ENCODE data around the gene LCN12.

Gene LCN12

GRCh38 chr9:136927343-136928271 lies 24.5 kb upstream of the LCN12 start:
- DNase-seq (ENCODE audit: low spot score): peak; percentile 44

GRCh38 chr9:136928591-136928990 lies 23.5 kb upstream of the LCN12 start:
- DNase-seq (ENCODE audit: low spot score): no peak

DNA sequence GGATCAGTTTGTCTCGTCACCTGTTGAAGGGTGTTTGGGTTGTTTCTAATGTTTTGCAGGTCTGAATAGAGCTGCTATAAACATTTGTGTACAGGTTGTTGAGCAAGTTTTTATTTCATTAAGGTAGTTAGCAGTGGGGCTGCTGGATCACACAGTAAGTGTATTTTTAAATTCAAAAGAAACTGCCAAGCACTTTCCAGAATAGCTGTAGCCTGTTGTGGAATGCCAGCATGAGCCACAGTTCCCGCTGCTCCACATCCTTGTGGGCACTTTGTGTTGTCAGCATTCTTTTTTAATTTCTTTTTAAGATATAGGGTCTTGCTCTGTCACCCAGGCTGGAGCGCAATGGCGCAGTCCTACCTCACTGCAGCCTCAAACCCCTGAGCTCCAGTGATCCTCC lies 22.1 kb upstream of the LCN12 start:
- no peak for DNase-seq (ENCODE audit: low spot score)

GRCh38 chr9:136931611-136932130 lies 20.4 kb upstream of the LCN12 start:
- DNase-seq (ENCODE audit: low spot score): no peak

DNA sequence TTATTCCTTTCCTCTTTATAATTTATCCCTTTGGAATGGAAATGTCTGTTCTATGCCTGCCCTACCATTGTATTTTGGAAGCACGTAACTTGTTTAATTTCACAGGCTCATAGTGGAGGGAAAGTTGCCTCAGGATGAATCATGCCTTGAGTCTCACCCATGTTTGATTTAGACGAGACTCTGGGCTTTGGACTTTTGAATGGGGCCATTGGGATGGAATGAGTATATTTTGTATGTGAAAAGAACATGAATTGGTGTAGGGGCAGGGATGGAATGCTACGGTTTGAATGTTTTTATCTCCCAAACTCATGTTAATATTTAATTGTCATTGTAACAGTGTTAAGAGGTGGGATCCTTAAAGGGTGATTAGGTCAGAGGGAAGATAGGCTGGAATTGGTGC lies 17.8 kb upstream of the LCN12 start:
- DNase-seq (ENCODE audit: low spot score): no peak

GRCh38 chr9:136935651-136936050 lies 16.4 kb upstream of the LCN12 start:
- DNase-seq (ENCODE audit: low spot score): no peak

DNA sequence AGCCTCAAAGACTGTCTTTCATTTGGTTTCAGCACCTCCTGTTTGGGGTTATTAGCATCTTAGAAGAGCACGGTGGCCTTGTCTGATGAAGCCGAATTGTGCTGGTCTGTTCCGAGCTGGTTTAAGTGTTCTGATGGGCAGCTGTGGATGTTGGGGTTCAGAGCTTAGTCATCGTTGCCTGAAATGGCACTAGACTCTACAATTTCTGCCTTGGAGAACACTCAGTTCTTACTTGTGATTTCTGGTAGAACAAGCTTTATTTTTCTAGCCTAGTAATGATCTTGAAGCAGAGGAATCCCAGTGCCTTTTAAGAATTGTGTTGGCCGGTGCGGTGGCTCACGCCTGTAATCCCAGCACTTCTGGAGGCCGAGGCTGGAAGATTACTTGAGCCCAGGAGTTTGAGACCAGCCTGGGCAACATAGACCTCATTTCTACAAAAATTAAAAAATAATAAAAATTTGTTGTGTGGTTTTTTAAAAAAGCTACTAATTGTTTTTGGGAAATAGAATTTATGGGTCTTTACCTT lies 15.4 kb upstream of the LCN12 start:
- DNase-seq (ENCODE audit: low spot score): no peak

GRCh38 chr9:136937186-136938001 lies 14.7 kb upstream of the LCN12 start:
- DNase-seq (ENCODE audit: low spot score): no peak

- no peak for DNase-seq (ENCODE audit: low spot score)
Measured at GRCh38 chr9:136939431-136939995, 12.6 kb upstream of the LCN12 start.

- peak; percentile 88 for DNase-seq (ENCODE audit: low spot score)
Measured at GRCh38 chr9:136939996-136940525, 12.0 kb upstream of the LCN12 start.

GRCh38 chr9:136940526-136941230 lies 11.4 kb upstream of the LCN12 start:
- DNase-seq (ENCODE audit: low spot score): no peak

DNA sequence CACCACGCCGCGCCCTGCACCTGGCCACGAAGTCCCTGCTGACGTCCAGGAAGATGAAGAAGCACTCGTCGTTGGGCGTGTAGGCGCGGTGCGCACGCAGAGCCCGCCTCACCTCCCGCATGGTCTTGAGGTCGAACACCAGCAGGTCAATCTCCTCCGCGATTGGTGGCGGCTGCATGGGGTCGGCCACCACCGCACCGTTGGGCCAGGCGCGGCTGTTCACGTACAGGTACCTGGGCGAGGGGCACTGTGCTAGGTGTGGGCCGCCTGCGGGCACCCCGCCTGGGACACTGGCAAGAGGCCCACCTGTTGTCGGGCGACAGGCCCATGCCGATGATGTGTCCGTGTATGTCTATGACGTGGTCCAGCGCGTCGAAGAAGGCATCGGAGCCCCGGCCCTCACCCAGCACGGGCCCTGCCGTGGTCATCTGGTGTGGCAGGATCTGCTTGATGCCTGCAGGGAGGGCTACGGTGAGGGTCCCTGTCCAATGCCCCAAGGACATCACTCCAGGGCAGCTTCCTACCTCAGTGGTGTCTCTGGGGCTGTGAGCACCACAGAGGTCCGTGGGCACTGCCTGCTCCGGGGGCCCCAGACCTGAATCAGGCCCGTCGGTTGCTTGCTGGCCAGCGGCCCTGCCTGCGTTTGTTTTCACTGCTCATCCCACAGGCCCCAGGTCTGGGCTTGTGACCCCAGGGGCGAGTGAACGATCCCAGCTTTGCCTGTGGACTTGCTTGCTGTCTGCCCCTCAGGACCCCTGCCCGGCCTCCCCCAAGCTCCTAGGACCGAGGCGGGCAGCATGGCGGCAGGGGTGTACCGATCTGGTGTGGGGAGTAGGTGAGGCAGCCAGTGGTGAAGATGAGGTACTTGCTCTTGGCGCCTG lies 10.6 kb upstream of the LCN12 start:
- DNase-seq (ENCODE audit: low spot score): no peak

DNA sequence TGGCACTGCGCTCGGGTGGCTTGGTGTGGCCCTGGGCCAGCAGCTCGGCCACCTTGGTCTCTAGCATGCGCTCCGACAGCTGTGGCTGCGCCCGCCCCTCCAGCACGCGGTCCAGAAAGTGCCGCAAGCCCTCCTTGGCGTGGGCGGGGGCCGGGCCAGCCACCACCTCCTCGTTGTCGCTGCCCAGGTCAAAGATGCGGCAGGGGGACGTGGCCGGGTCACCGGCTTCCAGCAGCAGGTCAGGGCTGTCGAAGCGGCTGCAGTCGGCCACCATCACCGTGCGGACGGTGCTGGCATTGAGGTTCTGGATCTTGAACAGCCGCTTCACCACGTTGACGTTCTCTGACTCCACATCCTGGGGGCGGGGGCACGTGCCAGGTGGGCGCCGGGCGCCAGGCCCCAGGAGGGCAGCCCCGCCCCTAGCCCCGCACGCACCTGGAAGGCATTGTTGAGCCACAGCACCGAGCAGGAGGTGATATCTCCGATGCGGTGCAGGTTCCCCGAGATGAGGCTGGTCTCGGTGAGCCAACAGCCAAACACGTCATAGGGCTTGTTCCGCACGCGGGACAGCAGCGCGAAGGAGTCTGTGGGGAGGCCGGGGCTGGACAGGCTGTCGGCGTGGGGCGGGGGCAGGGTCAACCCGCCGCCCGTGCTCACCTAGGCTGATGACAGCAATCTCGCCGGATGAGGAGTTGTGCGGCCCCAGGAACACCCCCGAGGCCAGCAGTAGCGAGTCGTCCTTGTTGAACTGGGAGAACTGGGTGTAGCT lies 9.8 kb upstream of the LCN12 start:
- no peak for DNase-seq (ENCODE audit: low spot score)

DNA sequence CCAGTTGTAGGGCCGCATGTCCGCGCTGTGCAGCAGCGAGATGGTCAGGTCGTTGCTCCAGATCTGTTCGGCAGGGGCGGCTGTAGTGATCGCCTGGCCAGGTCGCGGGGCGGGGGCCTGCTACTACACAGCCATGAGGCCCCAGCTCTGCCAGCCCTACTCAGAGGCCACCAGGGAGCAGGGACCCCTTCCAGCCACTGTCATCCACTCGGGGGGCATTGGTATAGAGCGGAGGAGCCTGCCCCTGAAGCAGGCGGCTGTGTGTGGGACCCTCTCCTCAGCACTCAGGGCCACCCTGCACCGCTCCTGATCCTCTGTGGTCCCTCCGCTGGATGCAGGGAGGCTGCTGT lies 9.2 kb upstream of the LCN12 start:
- DNase-seq (ENCODE audit: low spot score): no peak

DNA sequence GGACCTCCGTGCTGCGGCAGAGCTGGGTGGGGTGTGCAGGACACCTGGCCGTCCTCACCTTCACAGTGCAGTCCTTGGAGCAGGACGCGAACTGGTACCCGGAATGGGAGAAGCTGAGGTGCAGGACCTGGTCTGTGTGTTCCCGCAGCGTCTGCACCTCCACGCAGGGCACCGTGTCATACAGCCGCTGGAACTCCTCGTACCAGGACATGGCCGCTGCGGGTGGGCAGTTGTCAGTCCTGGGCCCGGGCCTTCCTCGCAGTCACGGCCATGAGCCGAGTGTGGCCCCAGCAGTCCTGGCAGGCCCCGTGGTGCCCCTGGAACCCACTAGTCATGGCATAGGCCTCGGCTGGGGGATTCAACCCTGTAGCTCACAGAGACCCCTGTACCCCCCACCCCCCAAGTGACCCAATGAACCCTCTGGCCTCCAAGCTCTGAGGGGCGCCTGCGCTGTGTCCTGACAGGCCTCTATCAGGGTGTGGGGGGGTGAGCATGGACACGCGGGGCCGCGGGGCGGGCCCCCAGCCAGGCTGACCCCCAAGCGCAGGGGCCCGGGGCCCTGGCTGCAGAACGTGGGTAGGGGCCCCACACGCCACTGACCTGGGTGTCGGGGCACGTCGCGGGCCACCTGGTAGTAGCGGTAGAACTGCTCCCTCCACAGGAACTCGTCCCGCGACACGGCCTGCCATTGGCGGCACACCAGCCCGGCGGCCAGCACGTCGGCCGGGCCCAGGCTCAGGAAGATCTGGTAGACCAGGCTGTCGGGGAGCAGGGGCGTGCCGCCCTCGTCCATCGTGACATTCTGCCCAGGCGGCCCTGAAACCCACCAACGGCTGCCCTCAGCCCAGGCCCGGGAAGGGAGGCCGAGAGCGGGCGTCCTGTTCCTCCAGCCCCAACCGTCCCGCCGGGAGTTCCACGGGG lies 8.5 kb upstream of the LCN12 start:
- no peak for DNase-seq (ENCODE audit: low spot score)

GRCh38 chr9:136944212-136944518 lies 7.9 kb upstream of the LCN12 start:
- no peak for DNase-seq (ENCODE audit: low spot score)

DNA sequence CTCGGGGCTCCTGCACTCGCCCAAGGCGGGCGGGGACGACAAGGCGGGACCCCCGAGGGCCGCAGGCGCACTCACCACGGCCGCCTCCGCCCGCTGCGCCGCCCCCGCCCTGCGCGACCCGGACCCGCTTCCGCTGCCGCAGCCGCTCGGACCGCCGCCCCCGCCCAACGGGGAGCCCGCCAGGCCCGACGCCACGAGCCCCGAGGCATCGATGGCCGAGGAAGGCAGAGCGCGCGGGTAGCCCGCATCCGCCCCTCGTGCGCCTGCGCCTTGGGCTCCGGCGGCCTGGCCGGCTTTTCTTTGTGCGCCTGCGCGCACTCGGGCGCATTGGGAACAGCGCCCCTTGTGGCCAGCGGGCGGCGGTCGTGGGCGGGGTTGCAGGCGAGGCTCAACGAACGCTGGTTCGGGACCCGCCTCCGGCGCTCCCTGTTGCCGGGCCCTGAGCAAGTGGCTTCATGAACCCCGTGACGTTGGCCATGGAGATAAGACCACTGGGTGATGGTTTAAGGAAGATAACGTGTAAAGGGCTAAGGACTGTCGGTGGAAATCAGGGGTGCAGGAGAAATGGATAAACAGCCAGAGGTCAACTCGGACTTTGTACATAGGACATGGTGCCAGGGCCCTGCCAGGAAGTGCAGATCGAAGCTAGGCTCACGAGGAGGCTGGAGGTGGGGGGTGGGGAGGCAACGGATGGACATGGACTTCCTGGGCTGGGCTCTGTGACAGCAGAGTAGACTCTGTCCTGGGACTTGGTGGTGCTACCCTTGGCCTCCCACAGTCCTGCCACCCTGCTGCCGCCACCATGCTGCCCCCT lies 7.3 kb upstream of the LCN12 start, which contains the start of the genes C8G and FBXW5:
Gene C8G, plus strand, starts transcription at position 725 of the 814 bp plus-strand sequence. Its CDS starts 78 bp downstream, at position 803.
Gene FBXW5, minus strand, starts transcription at position 220 of the 814 bp plus-strand sequence. CDS start 655 bp downstream, outside the sequence.
- DNase-seq (ENCODE audit: low spot score): peak; percentile 85
